Right lung (tissue), 5 donors: ENCODE measurements around the gene MLH1. TPM values are rescaled to one million over a fixed set of nuclear protein-coding genes. Genes with fewer than 3 reads are reported as not detected.

Source experiments
- DNase-seq, 2 donors: peaks; one replicate each; pipeline ENCODE4 v3.0.0-alpha.2; 2013
- polyA plus RNA-seq, 5 donors: library from polyadenylated mRNA; unstranded; fragments of 120-200 nt; gene quantifications; one replicate each; pipeline versions ENCODE4 v1.2.1 to v1.2.3, GENCODE V29; 2013; ENCODE audit warnings: inconsistent platforms in 1 of 5, low replicate concordance in 1 of 5; ENCODE audit not compliant: insufficient read length in 5 of 5, insufficient read depth in 1 of 5

Gene MLH1
- polyA plus RNA-seq, 5 donors, result 48.2 to 66.5 (median 61.7) TPM

DNA sequence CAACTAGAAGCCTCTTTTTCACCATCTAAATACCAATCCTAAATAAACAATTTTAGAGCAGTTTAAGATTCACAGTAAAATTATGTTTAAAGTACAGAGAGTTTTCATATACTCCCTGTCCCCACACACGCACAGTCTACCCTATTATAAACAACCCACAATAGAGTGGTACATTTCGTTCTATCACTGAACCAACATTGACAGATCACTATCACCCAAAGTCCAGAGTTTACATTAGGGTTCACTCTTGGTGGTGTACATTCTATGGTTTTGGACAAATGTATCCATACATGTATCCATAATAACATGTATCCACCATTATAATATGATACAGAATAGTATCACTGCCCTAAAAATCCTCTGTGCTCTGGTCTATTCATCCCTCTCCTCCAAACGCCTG is 89.0 kb downstream of the MLH1 start:
- DNase-seq, result no peak

GRCh38 chr3:37086918-37087317 is 93.6 kb downstream of the MLH1 start:
- DNase-seq, result no peak

DNA sequence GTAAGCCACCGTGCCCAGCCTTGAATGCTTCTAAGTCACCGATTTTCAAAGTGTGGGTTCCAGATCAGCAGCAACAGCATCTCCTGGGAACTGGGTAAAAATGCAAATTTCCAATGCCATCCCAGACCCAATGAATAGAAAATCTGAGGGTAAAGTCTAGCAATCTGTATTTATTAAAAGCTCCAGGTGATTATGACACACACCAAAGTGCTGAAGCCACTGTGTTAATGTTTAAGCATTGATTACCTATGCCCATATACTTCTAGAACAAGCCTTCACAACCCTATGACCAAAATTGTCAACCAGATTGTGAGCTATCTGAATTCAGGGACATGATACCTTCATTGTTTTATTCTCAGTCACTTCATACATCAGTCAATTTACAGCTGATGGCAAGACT is 94.6 kb downstream of the MLH1 start:
- DNase-seq, result no peak

DNA sequence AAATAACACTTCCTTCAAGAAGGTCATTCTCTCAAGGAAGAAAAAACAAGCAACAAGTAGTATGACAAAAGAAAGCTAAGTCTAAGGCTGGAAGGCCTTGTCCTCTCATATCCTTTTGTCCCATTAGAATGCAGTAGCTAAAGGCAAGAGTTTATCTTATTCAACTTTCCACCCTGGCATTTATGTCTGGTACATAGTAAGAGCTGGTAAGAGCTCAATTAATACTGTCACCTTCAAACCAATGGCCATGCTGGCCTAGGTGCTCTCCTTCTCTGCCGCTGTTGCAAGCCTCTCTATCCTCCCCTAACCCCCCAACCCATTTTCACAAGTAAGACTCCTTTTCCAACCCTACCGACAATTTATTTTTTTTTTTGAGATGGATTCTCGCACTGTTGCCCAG is 99.2 kb downstream of the MLH1 start:
- no peak for DNase-seq

- no peak for DNase-seq
Observed at GRCh38 chr3:37093481-37093880, 100.2 kb downstream of the MLH1 start.

DNA sequence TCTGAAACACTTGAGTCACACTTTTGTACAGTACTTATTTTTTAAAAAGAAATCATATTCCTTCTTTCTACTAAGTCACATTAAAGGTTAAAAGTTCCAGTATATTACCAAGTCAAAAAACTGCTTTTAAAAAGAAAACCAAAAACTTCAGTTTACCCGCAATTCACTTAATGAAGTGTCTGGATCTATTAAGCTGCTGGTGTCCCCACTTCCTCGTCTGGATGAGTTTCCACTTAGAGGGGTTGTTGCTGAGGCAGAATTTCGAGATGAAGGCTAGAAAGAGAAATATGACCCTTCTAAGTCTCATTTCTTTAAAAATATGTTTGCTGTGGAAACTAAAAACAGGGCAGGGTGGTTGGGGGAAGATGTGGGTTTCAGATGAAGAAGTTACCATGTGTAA is 101.3 kb downstream of the MLH1 start:
- DNase-seq, result peak; percentile 65 to 80

- DNase-seq, result no peak
Observed at GRCh38 chr3:37096288-37096687, 103.0 kb downstream of the MLH1 start.

DNA sequence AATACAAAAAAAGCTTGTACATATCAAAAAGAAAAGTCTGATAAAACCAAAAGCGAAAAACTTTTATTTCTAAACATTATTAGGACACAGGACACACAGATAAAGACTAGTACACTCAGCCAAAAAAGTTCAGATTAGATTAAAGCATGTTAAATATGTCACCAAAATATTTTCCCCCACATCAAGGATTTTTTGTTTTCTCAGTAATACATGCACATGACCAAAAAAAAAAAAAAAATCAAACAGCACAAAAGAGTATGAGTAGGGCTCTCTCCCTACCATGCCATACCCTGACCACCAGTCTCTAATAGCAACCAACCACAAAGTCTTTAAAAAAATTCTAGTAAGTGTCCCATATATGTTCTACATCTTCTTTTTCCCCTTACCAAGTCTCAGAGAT is 103.7 kb downstream of the MLH1 start:
- DNase-seq, result no peak

GRCh38 chr3:37097776-37098175 is 104.5 kb downstream of the MLH1 start:
- no peak for DNase-seq

DNA sequence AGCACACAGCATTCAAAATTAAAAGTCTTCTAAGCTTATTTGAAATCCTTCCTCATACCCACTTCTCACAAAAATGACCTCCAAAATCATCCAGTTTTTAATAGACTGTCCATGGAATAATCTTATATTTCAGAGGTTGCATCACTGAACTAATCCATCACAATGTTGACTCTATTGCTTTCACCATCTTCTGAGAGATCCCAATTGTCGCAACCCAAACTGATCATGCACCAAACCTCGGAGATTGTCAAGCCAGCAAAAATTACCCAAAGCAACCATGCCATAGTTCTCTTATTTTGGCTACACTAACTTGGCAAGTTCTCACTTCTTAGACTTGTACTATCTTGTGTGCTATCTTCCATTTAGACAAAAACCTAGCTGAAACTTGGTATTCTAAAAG is 105.6 kb downstream of the MLH1 start:
- no peak for DNase-seq

DNA sequence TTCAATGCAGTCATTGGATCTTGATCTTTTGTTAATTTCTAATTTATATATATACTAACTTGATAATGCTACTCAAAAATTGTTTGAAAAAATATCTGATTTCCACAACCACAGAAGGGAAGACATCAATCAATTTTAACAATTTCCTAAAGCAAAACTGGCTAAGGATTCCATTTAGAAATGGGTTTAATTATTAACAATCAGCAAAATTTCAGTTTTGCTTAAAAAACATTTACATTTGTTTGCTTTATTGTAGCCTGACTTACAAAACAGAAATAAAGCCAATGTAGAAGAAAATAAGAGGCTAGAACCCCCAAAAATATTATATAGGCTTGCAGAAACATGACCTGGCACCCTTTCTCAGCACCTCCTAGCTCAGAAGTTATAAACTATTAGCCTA is 106.2 kb downstream of the MLH1 start:
- no peak for DNase-seq

- no peak for DNase-seq
Observed at GRCh38 chr3:37100411-37100810, 107.1 kb downstream of the MLH1 start.

Other genes with a start within 250 kb of the MLH1 start
- gene DCLK3, start 229.0 kb upstream of the MLH1 start, polyA plus RNA-seq, result 1 to 10 TPM; 1.2 to 1.7 (median 1.4) TPM
- gene TRANK1, start 48.5 kb upstream of the MLH1 start, polyA plus RNA-seq, result 10 to 100 TPM; 17.0 to 32.4 (median 27.3) TPM
- 10 to 100 TPM; 37.3 to 74.3 (median 63.4) TPM for gene EPM2AIP1, start 387 bp upstream of the MLH1 start, polyA plus RNA-seq
- 10 to 100 TPM; 61.4 to 72.4 (median 65.1) TPM for gene LRRFIP2, start 181.1 kb downstream of the MLH1 start, polyA plus RNA-seq
- 10 to 100 TPM; 42.2 to 62.6 (median 59.6) TPM for gene GOLGA4, start 249.8 kb downstream of the MLH1 start, polyA plus RNA-seq